Adrenal gland (tissue), 5 donors: ENCODE results near the gene IMMP2L.

ENCODE experiments used
- POLR2A ChIP-seq, 2 donors: fragments of 450-650 bp; IDR thresholded peaks; one replicate each; pipeline ENCODE4 v1.6.1; 2017; ENCODE audit warnings: antibody characterized with exemption in 2 of 2, mild to moderate bottlenecking in 2 of 2, moderate library complexity in 1 of 2
- TF ChIP-seq, protein P1 (sequence below), 6 experiments: fragments of 450-650 bp in 4 of 6; fragments of 200-600 bp in 2 of 6; sonication (generic) in 1 of 6; IDR thresholded peaks; 1 replicate in 5 of 6; 2 replicates in 1 of 6; pipeline versions ENCODE4 v1.5.1 to v1.8.0; 2016 to 2021; ENCODE audit warnings: antibody characterized with exemption in 6 of 6, mild to moderate bottlenecking in 2 of 6, moderate library complexity in 1 of 6
- donor health status: DM: no; HTN: no; CAD: no.

DNA sequence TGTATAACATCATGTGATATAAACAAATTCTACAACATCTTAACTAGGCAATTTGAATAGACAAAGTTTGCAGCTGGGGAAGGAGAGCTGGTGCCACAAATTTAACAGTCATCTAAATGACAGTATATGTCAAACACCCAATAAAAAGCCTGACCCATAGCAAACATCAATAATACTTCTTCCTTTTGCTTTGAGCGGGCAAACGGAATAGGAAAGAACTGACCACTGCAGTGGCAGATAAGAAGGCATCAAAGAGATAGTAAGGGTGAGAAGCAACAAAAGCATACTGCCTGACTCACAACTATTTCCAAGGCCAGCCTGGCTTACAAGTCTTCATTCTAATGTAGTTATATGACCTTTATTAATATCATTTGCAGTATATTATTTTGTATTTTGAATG is 371.5 kb downstream of the IMMP2L start:
- TF ChIP-seq, protein P1, sequence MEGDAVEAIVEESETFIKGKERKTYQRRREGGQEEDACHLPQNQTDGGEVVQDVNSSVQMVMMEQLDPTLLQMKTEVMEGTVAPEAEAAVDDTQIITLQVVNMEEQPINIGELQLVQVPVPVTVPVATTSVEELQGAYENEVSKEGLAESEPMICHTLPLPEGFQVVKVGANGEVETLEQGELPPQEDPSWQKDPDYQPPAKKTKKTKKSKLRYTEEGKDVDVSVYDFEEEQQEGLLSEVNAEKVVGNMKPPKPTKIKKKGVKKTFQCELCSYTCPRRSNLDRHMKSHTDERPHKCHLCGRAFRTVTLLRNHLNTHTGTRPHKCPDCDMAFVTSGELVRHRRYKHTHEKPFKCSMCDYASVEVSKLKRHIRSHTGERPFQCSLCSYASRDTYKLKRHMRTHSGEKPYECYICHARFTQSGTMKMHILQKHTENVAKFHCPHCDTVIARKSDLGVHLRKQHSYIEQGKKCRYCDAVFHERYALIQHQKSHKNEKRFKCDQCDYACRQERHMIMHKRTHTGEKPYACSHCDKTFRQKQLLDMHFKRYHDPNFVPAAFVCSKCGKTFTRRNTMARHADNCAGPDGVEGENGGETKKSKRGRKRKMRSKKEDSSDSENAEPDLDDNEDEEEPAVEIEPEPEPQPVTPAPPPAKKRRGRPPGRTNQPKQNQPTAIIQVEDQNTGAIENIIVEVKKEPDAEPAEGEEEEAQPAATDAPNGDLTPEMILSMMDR (IDR thresholded peaks at IDR 0.05) = no peak
- TF ChIP-seq POLR2A (IDR thresholded peaks at IDR 0.05) = no peak
